COLO829 (cell line): ENCODE results near the gene TNNI3.
A peak's percentile ranks its signal among the peaks of the same experiment; 100 is the strongest.

ENCODE experiments used
- DNase-seq: peaks from one replicate; pipeline ENCODE4 v3.0.0; 2012; ENCODE audit warnings: low spot score

Gene TNNI3

DNA sequence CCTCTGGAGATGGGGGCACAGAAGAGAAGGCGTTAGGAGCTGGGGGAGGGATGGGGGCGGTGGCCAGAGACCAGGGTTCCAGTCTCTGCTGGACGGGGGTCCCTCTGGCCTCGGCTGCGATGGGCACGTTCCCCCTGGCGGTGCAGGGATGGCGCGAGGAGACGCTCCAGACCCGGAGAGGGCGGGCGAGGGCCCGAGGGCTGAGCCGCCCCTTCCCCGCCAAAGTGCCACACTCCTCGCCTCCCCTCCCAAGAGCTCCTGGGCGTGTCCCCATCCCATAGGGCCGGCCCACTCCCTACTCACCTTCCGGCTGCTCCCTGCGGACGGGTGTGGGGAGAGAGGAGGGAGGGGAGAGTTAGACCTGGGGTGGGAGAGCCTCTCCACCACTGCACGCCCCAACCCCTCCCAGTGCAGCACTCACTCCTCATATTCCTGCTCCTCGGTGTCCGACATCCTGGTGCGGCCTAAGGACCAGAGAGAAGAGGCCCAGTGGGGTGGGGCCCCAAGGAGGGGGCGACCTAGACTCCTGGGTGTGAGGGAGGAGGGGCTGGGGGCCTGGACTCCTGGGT, 10.7 kb downstream of the TNNI3 start:
- peak; percentile 85 for DNase-seq

- peak; percentile 86 for DNase-seq
These were observed 11.3 kb downstream of the TNNI3 start for GRCh38 chr19:55146078-55146704.

DNA sequence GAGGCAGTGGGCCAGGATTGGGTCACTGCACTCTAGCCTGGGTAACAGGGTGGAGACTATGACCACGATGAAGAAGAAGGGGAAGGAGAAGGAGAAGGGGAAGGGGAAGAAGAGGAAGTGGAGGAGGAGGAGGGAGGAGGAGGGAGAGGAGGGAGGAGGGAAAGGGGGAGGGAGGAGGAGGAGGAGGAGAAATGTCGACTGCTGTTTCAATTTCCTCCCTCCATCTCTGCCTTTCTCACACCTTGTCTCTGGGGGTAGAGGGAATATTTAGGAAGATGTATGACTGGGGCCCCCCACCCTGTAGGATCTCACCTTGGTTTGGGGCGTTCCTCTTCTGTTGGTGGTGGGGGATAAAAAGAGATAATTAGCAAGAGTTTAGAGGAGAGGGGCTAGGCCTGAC, 12.3 kb downstream of the TNNI3 start:
- no peak for DNase-seq

GRCh38 chr19:55141696-55142095, 15.8 kb downstream of the TNNI3 start:
- DNase-seq = no peak

GRCh38 chr19:55137915-55138314, 19.6 kb downstream of the TNNI3 start:
- DNase-seq = no peak

- DNase-seq = no peak
These were observed 21.0 kb downstream of the TNNI3 start for GRCh38 chr19:55136399-55137102.

DNA sequence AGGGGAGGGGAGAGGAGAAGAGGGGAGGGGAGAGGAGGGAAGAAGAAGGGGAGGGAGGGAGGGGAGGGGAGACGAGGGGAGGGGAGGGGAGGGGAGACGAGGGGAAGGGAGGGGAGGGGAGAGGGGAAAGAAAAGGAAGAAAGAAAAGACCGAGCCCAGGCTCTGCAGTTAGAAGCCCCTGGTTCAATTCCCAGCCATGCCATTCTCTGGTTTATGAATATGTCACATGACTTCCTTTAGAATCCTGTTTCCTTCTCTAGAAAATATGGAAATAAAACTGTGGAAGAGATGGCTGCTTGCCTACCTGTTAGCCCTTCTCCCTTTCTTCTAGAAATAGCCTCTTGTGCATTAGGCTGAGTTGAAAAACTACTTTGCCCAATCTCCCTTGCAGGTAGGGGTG, 22.8 kb downstream of the TNNI3 start:
- DNase-seq = no peak

- no peak for DNase-seq
These were observed 23.7 kb downstream of the TNNI3 start for GRCh38 chr19:55133639-55134444.

- no peak for DNase-seq
These were observed 24.9 kb downstream of the TNNI3 start for GRCh38 chr19:55132453-55133129.

GRCh38 chr19:55131421-55131820, 26.1 kb downstream of the TNNI3 start:
- DNase-seq = no peak

DNA sequence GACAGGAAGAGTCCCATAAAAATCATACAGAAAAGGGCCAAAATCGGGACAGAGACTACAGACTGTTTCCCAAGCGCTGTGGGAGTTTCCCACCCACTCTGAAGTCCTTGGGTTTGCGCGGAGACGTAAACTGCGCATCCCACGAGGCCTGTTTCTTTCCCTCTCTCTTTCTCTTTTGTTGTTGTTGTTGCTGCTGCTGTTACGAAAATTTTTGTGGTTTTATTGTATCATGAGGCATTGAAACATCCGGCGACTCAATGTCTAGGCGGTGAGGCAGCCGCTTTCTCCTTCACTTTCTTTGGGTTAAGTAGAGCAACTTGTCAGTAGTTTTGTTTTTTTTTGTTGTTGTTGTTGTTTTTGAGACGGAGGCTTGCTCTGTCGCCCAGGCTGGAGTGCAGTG, 38.5 kb downstream of the TNNI3 start:
- no peak for DNase-seq

DNA sequence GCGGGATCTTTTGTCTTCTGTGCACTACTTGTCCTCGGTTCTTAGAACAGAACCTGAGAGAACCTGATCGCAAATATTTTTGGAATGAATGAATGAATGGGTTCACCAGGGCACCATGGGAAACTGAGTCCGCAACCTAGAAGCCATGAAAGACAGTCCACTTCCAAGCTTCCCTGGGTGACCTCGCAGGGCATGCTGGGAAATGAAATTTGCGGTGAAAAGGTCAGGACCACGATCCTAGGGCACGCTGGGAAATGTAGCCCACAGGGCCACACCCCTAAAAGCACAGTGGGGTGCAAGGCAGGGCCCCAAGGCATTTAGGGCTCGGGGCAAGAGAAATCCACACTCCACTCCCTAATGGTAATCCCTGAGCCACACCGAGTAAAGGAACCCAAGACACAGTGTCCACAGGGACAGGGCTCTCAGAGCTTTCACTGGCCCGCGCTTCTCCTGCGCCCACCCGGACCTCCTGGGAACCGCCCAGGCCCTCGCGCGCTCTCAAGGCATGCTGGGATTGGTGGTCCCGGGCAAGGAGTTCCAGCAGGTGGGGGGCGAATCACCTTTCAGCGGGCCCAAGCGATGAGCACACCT, 39.0 kb downstream of the TNNI3 start:
- no peak for DNase-seq

- DNase-seq = peak; percentile 97
These were observed 39.7 kb downstream of the TNNI3 start for GRCh38 chr19:55117663-55118391.

- no peak for DNase-seq
These were observed 40.5 kb downstream of the TNNI3 start, which contains the start of gene PPP1R12C for GRCh38 chr19:55116859-55117662. Gene PPP1R12C, minus strand, starts transcription at chr19:55117637. Its CDS starts 94 bp downstream, at chr19:55117543.

GRCh38 chr19:55116232-55116858, 41.2 kb downstream of the TNNI3 start:
- peak; percentile 70 for DNase-seq

DNA sequence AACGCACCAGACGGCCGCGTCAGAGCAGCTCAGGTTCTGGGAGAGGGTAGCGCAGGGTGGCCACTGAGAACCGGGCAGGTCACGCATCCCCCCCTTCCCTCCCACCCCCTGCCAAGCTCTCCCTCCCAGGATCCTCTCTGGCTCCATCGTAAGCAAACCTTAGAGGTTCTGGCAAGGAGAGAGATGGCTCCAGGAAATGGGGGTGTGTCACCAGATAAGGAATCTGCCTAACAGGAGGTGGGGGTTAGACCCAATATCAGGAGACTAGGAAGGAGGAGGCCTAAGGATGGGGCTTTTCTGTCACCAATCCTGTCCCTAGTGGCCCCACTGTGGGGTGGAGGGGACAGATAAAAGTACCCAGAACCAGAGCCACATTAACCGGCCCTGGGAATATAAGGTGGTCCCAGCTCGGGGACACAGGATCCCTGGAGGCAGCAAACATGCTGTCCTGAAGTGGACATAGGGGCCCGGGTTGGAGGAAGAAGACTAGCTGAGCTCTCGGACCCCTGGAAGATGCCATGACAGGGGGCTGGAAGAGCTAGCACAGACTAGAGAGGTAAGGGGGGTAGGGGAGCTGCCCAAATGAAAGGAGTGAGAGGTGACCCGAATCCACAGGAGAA, 42.0 kb downstream of the TNNI3 start:
- no peak for DNase-seq

GRCh38 chr19:55114566-55115145, 42.9 kb downstream of the TNNI3 start:
- no peak for DNase-seq

- peak; percentile 51 for DNase-seq
These were observed 43.9 kb downstream of the TNNI3 start for GRCh38 chr19:55113570-55114039.
